PFSK-1 (cell line): ENCODE results near the gene MEIOSIN.

Experiments used
- FOXP2 ChIP-seq: optimal IDR thresholded peaks from 2 replicates; pipeline ENCODE3; 2011; ENCODE audit warnings: borderline replicate concordance, control low read depth, inconsistent platforms; ENCODE audit not compliant: insufficient read depth; ENCODE audit errors: extremely low read length, extremely low read depth
- POLR2AphosphoS5 ChIP-seq: IDR thresholded peaks from 2 replicates; pipeline ENCODE4 v1.6.1; 2012; ENCODE audit warnings: low read depth, mild to moderate bottlenecking, control low read depth, low read length, moderate library complexity
- REST ChIP-seq, 2 experiments: IDR thresholded peaks; 2 replicates each; pipeline versions ENCODE4 v1.6.1 to v1.8.0; 2011 to 2012; ENCODE audit warnings: low read depth in 2 of 2, low read length in 2 of 2, control low read depth in 1 of 2, inconsistent platforms in 1 of 2, mild to moderate bottlenecking in 1 of 2, moderate library complexity in 1 of 2; ENCODE audit not compliant: insufficient read depth in 1 of 2
- SIN3A ChIP-seq: IDR thresholded peaks from 2 replicates; pipeline ENCODE4 v1.6.1; 2012; ENCODE audit warnings: mild to moderate bottlenecking, low read length, moderate library complexity, borderline replicate concordance; ENCODE audit not compliant: insufficient read depth
- TAF1 ChIP-seq: IDR thresholded peaks from 2 replicates; pipeline ENCODE4 v1.6.1; 2012; ENCODE audit warnings: low read length, control low read depth, borderline replicate concordance; ENCODE audit not compliant: insufficient read depth

GRCh38 chr19:45746866-45747265 lies 13.6 kb downstream of the MEIOSIN start:
- TF ChIP-seq REST (IDR thresholded peaks at IDR 0.05; ENCODE audit: insufficient read depth in 1 of 2, low read depth in 2 of 2, low read length in 2 of 2) (no peak), TAF1 (no peak), POLR2AphosphoS5 (no peak), SIN3A (no peak), FOXP2 (no peak)
